Stimulated activated CD8-positive, alpha-beta memory T cell treated with anti-CD3 and anti-CD28 coated beads, Interleukin-15, amount 100 ng/mL, for 48 hours (primary cell): ENCODE measurements around the gene NHLRC4.
A peak's percentile ranks its signal among the peaks of the same experiment; 100 is the strongest.

Experiments
- DNase-seq, 2 donors: peaks; one replicate each; pipeline ENCODE4 v3.0.0-alpha.2; 2020; ENCODE audit warnings: low read depth in 2 of 2

Gene NHLRC4

GRCh38 chr16:530111-530817 is 36.5 kb upstream of the NHLRC4 start:
- DNase-seq: no peak

DNA sequence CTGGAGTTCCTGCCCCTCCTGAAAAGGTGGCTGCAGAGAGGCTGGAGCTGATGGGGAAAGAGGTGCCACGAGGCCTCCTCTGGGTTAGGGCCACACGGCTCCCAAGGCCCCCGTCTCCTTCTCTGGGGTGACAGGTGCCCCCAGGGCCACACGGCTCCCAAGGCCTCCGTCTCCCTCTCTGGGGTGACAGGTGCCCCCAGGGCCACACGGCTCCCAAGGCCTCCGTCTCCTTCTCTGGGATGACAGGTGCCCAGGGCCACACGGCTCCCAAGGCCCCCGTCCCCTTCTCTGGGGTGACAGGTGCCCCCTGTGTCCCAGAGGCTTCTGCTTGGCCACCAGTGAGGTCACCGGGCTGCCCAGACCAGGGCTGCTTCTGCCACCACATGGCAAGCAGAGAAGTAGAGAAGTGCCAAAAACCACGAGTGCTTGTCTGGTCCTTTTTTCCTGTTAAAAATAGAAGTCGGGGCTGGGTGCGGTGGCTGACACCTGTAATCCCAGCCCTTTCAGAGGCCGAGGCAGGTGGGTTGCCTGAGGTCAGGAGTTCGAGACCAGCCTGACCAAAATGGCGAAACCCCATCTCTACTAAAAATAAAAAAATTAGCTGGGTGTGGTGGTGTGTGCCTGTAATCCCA is 35.2 kb upstream of the NHLRC4 start:
- no peak for DNase-seq

DNA sequence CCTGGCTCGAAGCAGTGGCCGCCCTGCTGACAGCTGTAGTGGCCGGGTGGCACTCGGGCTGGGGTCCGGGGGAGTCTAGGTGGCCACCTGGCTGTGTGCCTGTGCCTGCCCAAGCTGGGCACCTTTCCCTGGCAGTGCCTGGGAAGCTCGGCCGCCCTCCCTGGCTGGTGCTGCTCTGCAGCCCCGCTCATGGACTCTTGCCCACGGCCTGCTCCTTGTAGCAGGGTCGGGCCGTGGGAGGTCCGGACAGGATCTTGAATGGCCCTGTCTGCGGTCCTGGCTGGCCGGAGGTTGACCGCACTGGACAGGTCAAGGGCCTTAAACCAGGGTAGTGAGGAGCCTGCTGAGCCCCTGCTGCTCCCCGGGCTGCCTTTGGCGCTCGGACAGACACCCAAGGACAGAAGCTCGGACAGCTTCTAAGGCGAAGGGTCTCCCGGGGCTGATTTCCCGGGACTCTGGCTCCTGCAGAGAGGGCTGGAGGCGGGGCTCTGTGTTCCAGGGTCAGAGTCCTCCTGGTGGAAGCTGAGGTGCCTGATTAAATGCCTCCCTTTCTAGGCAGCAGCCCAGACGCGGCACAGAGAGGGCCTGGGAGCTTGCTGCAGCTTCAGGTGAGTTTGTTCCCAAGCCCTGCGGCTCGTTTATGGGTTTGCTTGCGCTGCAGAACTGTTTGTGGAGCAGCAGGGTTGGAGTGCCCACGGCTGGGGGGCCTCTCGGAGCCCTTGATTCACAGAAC is 33.2 kb upstream of the NHLRC4 start:
- DNase-seq: no peak

DNA sequence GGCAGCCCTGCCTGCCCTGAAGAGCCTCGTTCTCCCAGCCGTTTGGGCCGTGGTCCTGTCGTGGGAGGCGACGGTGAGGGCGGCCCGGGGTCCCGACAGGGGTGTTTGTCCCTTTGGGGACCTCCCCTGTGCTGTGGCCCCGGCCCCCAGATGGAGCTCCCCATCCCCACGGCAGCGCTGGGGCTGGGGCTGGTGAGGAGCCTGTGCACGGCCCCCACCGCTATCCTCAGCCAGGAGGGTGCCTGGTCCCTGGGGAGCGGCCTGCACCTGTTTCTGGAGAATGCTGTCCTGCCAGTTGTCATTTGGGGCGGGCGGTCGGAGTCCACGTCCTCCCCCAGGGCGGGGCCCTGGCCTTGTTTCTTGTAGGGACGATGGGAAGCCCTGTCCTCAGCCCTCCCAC is 32.7 kb upstream of the NHLRC4 start:
- DNase-seq: no peak

DNA sequence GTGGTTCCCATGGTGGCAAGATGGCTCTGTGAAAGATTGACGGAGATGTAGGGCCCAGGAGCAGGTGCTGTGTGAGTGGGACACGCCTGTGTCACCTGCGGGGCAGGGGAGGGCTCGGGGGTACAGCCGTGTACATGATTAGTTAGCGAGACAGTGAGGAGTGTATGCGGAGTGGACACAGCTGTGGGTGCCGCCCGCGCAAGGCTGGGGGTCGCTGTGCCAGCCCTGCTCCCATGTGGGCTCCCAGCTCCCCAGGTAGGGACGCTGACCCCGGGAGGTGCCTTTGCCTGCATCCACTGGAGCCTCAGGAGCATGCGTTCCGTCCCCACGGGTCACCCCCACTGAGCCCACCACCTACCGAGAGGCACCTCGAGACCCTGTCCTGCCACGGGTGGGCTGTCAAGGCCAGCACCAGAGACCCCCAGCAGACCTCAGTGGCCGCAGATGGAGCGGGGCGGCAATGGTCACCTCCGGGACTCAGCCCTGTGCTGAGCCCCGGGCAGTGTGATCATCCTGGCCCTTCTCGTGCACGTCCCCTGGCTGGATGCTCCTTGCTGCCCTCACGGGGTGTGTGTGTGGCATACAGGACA is 31.9 kb upstream of the NHLRC4 start:
- no peak for DNase-seq

GRCh38 chr16:535446-536405 is 31.1 kb upstream of the NHLRC4 start:
- no peak for DNase-seq

GRCh38 chr16:536746-537145 is 30.1 kb upstream of the NHLRC4 start:
- DNase-seq: no peak

DNA sequence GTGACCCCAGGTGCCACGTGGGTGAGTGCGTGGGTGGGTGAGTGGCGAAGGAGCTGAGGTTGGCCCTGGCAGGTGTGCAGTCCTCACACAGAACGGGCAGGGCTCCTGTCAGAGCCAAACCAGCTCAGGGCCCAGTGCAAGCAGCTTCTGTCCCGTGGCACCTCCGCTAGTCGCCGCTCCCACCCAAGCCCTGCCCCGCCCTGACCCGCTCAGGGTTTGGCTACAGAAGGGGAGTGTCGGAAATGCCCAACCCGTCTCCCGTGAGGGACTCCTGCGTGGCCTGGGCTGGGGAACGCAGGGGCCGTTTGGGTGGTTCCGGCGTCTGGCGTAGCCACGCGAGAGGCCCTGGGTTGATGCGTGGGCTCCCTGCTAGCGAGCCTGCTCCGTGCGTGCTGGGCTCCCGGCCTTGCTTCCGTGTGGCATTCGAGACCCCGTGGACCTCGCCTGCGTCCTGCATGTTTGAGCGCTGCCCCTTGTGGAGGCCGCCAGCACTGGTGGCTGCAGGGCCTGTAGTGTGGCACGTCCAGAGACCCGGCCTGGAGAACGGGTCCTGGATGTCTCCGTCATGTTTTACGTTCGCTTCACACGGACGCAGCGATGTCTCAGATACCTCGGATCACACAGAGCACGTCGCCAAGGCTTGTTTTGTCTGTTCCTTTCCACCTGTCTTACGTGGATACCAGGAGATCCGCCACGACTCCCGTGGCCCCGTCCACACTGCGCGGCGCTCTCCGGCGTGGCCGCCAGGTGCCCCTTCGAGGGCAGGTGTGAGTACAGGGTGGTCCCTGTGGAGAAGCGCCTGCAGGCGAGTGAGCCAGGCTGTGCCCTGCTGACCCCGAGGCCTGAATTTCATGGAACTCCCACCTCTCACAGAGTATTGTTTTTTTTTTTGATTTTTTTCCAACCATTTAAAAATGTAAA is 29.1 kb upstream of the NHLRC4 start:
- DNase-seq: no peak

- DNase-seq: no peak
Observed at GRCh38 chr16:539901-540530, 26.8 kb upstream of the NHLRC4 start.

DNA sequence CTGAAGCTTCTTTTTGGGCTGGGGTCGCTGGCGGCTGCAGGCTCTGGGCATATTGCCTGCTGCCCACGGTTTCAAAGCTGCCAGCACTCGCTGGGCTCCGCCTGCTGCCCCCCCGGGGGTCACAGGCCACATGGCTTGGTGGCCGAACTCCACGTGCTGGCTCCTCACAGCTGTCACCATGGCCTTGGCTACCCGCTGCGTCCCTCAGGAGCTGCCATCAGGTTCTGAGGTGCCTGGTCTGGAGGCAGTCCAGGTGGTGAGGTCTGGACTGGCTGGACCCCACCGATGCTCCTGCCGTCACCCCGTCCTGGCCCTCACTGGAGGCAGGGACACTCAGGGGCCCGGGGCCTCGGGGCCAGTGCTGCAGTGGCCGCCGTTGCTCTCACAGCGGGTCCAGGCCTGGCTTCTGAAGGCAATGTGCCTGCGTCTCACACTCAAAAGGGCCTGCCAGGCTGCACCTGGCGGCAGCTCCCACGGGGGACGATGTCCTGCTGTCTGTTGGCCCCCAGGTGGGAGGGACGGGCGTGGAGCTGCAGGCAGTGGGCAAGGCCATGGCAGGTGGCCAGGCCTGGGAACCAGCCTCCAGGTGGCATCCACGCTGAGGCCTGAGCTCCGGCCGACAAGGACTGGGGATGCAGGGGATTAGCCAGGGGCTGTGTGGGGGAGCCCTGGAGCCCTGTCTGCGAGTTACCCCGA is 26.0 kb upstream of the NHLRC4 start:
- DNase-seq: no peak

- DNase-seq: no peak
Observed at GRCh38 chr16:543301-544164, 23.3 kb upstream of the NHLRC4 start.

- DNase-seq: no peak
Observed at GRCh38 chr16:544517-544916, 22.3 kb upstream of the NHLRC4 start.

GRCh38 chr16:546909-547770 is 19.7 kb upstream of the NHLRC4 start:
- peak in 1 of 2 donors; percentile 32 for DNase-seq

- no peak for DNase-seq
Observed at GRCh38 chr16:548586-548985, 18.2 kb upstream of the NHLRC4 start.

- DNase-seq: no peak
Observed at GRCh38 chr16:549544-550263, 17.1 kb upstream of the NHLRC4 start.

- DNase-seq: no peak
Observed at GRCh38 chr16:551210-551609, 15.6 kb upstream of the NHLRC4 start.

DNA sequence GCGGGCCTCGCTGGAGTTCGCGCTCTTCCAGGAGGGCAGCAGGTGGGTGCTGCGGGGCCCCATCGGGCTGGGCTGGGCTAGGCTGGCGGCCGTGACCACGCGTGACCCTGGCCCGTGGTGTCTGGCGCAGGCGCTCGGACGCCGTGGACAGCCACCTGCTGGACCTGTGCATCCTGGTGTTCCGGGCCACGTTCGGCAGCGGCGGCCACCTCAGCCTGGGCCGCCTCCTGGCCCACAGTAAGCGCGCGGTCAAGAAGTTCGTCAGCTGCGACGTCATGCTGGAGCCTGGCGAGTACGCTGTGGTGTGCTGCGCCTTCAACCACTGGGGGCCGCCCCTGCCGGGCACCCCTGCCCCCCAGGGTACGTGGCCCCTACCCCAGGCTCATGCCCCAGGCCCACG is 14.6 kb upstream of the NHLRC4 start:
- no peak for DNase-seq
